Activated CD4-positive, alpha-beta T cell treated with anti-CD3 and anti-CD28 coated beads for 36 hours (primary cell): ENCODE results near the gene NR2C2. TPM values are rescaled to one million over a fixed set of nuclear protein-coding genes. Genes with fewer than 3 reads are reported as not detected.

ENCODE experiments used
- ATAC-seq: fragments of 200-7000 bp; cut with Tn5 transposase; one replicate; pipeline ENCODE4 v1.10.0; 2021; ENCODE audit warnings: mild to moderate bottlenecking, moderate library complexity
- CTCF ChIA-PET: fragments of 350-600 bp; sonication (Branson Sonifier 250); formaldehyde crosslinking; loops from one replicate; lab custom pipeline; 2021; ENCODE audit warnings: antibody characterized with exemption; lab: Charles Lee
- POLR2A ChIA-PET: fragments of 350-600 bp; sonication (Branson Sonifier 250); formaldehyde crosslinking; loops from one replicate; lab custom pipeline; 2021; ENCODE audit warnings: antibody characterized with exemption, inconsistent platforms; lab: Charles Lee
- DNase-seq: peaks from one replicate; pipeline ENCODE4 v3.0.0-alpha.2; 2020
- H3K27ac Mint-ChIP-seq: one replicate; pipeline ENCODE4 v1.8.0; 2021; ENCODE audit warnings: mixed read lengths
- H3K27me3 Mint-ChIP-seq: one replicate; pipeline ENCODE4 v1.8.0; 2021; ENCODE audit warnings: mixed read lengths
- H3K36me3 Mint-ChIP-seq: one replicate; pipeline ENCODE4 v1.8.0; 2021; ENCODE audit warnings: low read depth, mixed read lengths
- H3K4me1 Mint-ChIP-seq: one replicate; pipeline ENCODE4 v1.8.0; 2021; ENCODE audit warnings: mixed read lengths
- H3K4me3 Mint-ChIP-seq: one replicate; pipeline ENCODE4 v1.8.0; 2021; ENCODE audit warnings: mild to moderate bottlenecking, moderate library complexity, mixed read lengths
- H3K9me3 Mint-ChIP-seq: one replicate; pipeline ENCODE4 v1.8.0; 2021; ENCODE audit warnings: low read depth, mixed read lengths
- intact Hi-C, 2 experiments: fragments of 100-400 bp; cut with DNase I in 1 of 2; cut with micrococcal nuclease in 1 of 2; formaldehyde crosslinking; loops; one replicate each; pipeline versions ENCODE4 v1.14.2 to v1.15.1; 2022 to 2024; cut with DNase I, micrococcal nuclease
- total RNA-seq, 2 experiments: library from RNA; stranded (reverse); gene quantifications; one replicate each; pipeline ENCODE4 v1.2.3, GENCODE V29; 2021

Gene NR2C2
- total RNA-seq, 2 experiments from 2014 or later = 46.8 to 52.8 TPM

DNA sequence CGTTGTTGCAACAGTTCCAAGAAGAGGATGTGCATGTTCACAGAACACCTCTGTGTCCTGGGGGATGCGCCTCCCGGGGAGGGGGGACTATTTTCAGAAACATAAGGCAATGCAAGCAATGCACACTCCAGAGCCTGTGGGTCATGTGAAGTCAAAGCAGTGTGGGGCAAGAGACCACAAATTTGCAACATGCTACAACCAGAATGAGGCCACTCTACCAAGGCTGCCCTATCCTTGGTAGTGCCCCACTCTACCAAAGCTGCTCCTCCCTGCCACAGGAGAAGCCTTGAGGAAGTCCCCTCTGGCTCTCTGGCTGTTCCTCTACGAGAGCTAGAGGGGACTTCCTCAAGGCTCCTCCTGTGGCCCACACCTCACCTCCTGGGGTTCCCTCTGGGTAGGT is 8.4 kb upstream of the NR2C2 start:
- DNase-seq (no peak), ATAC-seq (no peak)
- ChIA-PET CTCF (interaction anchor here (2.7 kb wide), 1 partner anchor 13 kb away, joined by 7 read pairs; no protein-coding TSS in a partner anchor), POLR2A (no interaction called here)
- intact Hi-C loops = no loop called here
- H3K27ac Mint-ChIP-seq = no peak overlapping the region
- H3K9me3 Mint-ChIP-seq = no peaks in the 10 kb centered on the region
- H3K27me3 Mint-ChIP-seq = no peaks in the 10 kb centered on the region
- no peak overlapping the region for H3K4me3 Mint-ChIP-seq
- peaks cover 7% of the 10 kb centered on the region for H3K36me3 Mint-ChIP-seq
- H3K4me1 Mint-ChIP-seq = peaks cover 17% of the 10 kb centered on the region

DNA sequence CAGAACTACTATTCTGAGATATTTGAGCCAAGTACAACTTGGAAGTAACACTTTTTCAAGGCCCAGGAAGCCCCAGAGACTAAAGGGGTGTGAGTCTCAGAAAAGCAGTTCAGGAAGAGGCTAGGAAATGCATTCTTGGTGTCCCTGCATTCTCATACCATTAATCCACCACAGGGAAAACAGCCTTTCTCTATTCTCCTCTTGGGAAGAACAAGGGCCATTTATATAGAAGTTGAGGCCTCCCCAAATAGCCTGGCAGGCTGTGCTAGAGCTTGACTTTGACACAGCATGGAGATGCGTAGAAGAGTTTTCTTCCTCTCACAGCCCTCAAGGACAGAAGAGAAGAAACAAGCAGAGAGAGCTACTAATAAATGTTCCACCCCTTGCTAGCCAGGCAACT is 5.5 kb upstream of the NR2C2 start:
- ChIA-PET POLR2A (no interaction called here), CTCF (interaction anchor here (2.5 kb wide), 1 partner anchor 15 kb away, joined by 11 read pairs; no protein-coding TSS in a partner anchor)
- DNase-seq (no peak), ATAC-seq (no peak)
- intact Hi-C loops = no loop called here
- Mint-ChIP-seq H3K4me1 (peaks cover 30% of the 10 kb centered on the region), H3K9me3 (no peaks in the 10 kb centered on the region), H3K36me3 (peaks cover 28% of the 10 kb centered on the region), H3K4me3 (no peak overlapping the region), H3K27me3 (no peaks in the 10 kb centered on the region), H3K27ac (no peak overlapping the region)

DNA sequence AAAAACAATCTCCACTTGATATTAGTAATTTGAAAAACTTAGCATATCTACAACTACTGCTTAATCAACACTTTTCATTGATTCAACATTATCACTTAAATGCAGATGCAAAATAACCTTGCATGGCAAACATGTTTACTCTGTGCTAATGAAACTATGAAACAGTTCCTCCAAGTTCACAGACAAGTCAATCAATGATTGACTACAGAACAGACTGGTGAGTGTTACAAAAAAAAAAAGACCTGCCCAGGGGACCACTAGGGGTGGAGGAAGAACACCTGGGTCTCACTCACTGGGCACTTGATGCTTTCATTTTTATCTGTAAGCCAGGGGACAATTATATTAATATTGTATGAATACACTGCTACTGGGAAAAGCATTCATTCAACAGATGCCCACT is 4.3 kb upstream of the NR2C2 start:
- Mint-ChIP-seq H3K27ac (no peak overlapping the region), H3K9me3 (no peaks in the 10 kb centered on the region), H3K4me3 (no peak overlapping the region), H3K27me3 (no peaks in the 10 kb centered on the region), H3K36me3 (peaks cover 28% of the 10 kb centered on the region), H3K4me1 (peaks cover 30% of the 10 kb centered on the region)
- intact Hi-C loops = no loop called here
- ATAC-seq = no peak
- POLR2A ChIA-PET = no interaction called here
- CTCF ChIA-PET = interaction anchor here (0.6 to 2.5 kb wide), 3 partner anchors 16 to 105 kb away, joined by 3 to 11 read pairs (median 3); no protein-coding TSS in a partner anchor
- DNase-seq = no peak

DNA sequence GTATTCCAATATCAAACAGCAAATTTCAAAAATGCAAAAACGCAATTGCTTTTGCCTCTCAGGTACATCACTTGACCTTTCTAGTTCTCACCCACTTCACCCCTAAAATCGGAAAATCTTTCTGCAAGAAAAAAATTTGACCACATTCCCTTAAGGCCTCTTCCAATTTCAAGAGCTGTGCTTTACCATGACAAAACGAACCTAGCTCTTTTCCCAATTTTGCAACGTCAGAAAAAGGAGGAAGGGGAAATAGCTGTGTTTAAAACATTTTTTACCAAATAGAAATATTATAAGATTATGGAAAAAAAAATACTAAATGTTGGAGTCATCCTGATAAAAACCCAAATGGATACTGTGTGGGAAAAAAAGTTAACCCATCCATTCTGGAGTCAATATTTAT is 1.1 kb upstream of the NR2C2 start:
- DNase-seq (no peak), ATAC-seq (no peak)
- peaks cover 46% of the 10 kb centered on the region for H3K4me1 Mint-ChIP-seq
- no peaks in the 10 kb centered on the region for H3K27me3 Mint-ChIP-seq
- no peaks in the 10 kb centered on the region for H3K9me3 Mint-ChIP-seq
- POLR2A ChIA-PET = interaction anchor here (0.6 to 1.2 kb wide), 2 partner anchors 11 to 768 kb away, joined by 3 to 4 read pairs; partner anchors contain the start of genes LSM3 and XPC
- CTCF ChIA-PET = interaction anchor here (1.0 to 1.6 kb wide), 3 partner anchors 11 to 25 kb away, joined by 4 to 7 read pairs (median 4); no protein-coding TSS in a partner anchor
- H3K27ac Mint-ChIP-seq = peak overlapping the region; percentile 76
- H3K36me3 Mint-ChIP-seq = peaks cover 40% of the 10 kb centered on the region
- H3K4me3 Mint-ChIP-seq = peak overlapping the region; percentile 91
- intact Hi-C loops = loop anchor here (5.0 kb wide), 2 partner anchors 769 to 1321 kb away; partner anchors contain the start of genes LSM3 (in 1 of the 2), OXNAD1 (in 1 of the 2) and XPC (in 1 of the 2)

DNA sequence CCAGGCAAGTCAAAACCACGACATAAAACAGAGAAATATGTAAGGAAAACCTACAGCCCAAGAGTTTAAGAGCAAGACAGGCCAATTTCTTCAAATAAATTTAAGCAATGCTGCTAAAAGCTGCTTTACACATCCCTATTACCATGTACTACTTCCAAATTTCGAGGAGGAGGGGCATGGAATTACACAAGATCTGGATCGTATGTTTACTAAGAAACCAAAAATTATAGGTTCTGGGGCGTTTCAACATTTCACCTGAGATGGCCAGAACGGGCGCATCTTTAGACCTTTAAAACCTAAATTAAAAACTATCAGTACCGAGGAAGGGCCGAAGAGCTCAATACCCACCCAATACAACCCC is 664 bp upstream of the NR2C2 start:
- Mint-ChIP-seq H3K4me3 (peak overlapping the region; percentile 91), H3K4me1 (peaks cover 42% of the 10 kb centered on the region), H3K27ac (peak overlapping the region; percentile 90), H3K36me3 (peaks cover 40% of the 10 kb centered on the region), H3K27me3 (no peaks in the 10 kb centered on the region), H3K9me3 (no peaks in the 10 kb centered on the region)
- ATAC-seq (no peak), DNase-seq (no peak)
- ChIA-PET POLR2A (interaction anchor here (0.6 to 1.2 kb wide), 4 partner anchors 10 to 768 kb away, joined by 3 to 5 read pairs (median 4); partner anchors contain the start of genes LSM3 and XPC), CTCF (interaction anchor here (1.0 to 1.6 kb wide), 3 partner anchors 10 to 25 kb away, joined by 4 to 7 read pairs (median 4); no protein-coding TSS in a partner anchor)
- intact Hi-C loops = loop anchor here (1.0 to 5.0 kb wide), 6 partner anchors 119 to 1321 kb away; partner anchors contain the start of genes CCDC174 (in 2 of the 2), CHCHD4 (in 1 of the 2), LSM3 (in 1 of the 2) and MRPS25 (in 1 of the 2)

DNA sequence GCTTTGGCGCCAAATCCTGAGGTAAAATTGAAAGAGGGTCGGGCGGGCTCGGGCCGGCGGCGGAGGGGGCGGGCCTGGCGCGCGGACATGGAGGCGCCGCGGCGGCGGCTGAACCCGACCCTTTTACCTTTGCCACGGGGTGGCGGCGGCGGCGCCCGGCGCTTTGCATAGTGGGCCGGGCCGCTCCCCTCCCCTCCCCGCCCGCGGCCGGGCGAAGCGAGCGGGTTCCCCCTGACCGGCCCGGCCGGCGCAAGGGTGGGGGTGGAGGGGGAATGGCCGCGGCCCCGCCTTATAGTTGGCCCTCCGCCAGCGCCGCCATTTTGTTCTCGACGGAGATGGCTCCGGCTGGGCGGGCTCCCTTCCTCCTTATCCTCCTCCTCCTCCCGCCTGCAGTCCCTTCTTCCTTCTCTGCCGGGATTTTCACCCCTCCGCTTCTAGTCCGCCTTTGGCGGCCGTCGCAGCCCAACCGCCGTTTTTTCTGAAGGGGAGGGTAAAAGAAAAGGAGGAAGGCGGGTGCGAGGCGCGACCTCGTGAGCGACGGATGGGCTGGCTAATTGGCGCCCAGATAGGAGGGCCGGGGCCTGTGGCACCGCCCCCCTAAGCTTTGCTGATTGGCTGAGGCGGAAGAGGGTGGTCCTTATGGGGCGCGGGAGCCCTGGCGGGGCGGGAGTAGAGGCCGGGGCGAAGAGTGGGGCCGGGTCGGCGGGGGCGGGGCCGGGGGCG is 664 bp downstream of the NR2C2 start:
- DNase-seq (peak; percentile 97), ATAC-seq (peak; percentile 97)
- ChIA-PET CTCF (no interaction called here), POLR2A (interaction anchor here (0.5 to 1.0 kb wide), 4 partner anchors 9 to 296 kb away, joined by 3 to 4 read pairs (median 3); partner anchors contain the start of gene CCDC174)
- Mint-ChIP-seq H3K36me3 (peaks cover 39% of the 10 kb centered on the region), H3K9me3 (no peaks in the 10 kb centered on the region), H3K27ac (peak overlapping the region; percentile 98), H3K27me3 (no peaks in the 10 kb centered on the region), H3K4me3 (peak overlapping the region; percentile 91), H3K4me1 (peaks cover 48% of the 10 kb centered on the region)
- intact Hi-C loops = loop anchor here (1.0 to 5.0 kb wide), 15 partner anchors 11 to 1319 kb away; partner anchors contain the start of genes CCDC174 (in 2 of the 2), LSM3 (in 2 of the 2), MRPS25 (in 2 of the 2) and RBSN (in 2 of the 2)

DNA sequence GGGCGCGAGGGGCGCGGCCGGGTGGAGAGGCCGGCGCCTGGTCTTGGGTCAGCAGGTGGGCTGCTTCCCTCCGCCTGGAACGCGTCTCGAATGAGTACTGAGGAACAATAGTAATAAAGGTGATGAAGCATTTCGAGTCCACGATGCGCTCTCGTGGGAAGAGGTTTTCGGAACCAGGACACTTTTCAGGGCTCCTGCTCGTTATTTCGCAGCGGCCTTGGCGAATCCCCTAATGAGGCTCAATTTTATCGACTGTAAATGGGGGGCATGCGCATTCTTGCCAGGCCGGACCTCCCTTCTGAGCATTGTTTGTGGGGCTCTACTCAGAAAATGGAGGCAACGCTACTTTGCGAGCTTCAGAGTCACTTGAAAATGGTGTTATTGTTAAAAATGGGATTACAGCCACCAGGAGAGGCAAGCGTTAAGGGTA is 1.2 kb downstream of the NR2C2 start:
- ChIA-PET CTCF (no interaction called here), POLR2A (interaction anchor here (0.5 to 1.0 kb wide), 3 partner anchors 9 to 297 kb away, joined by 3 to 4 read pairs (median 3); partner anchors contain the start of gene CCDC174)
- peak overlapping the region; percentile 98 for H3K27ac Mint-ChIP-seq
- H3K27me3 Mint-ChIP-seq = no peaks in the 10 kb centered on the region
- intact Hi-C loops = loop anchor here (1.0 to 5.0 kb wide), 12 partner anchors 11 to 1319 kb away; partner anchors contain the start of genes LSM3 (in 2 of the 2), XPC (in 2 of the 2), BTD (in 1 of the 2) and CAPN7 (in 1 of the 2)
- H3K4me1 Mint-ChIP-seq = peaks cover 43% of the 10 kb centered on the region
- peak overlapping the region; percentile 91 for H3K4me3 Mint-ChIP-seq
- H3K9me3 Mint-ChIP-seq = no peaks in the 10 kb centered on the region
- DNase-seq (no peak), ATAC-seq (no peak)
- H3K36me3 Mint-ChIP-seq = peaks cover 37% of the 10 kb centered on the region

DNA sequence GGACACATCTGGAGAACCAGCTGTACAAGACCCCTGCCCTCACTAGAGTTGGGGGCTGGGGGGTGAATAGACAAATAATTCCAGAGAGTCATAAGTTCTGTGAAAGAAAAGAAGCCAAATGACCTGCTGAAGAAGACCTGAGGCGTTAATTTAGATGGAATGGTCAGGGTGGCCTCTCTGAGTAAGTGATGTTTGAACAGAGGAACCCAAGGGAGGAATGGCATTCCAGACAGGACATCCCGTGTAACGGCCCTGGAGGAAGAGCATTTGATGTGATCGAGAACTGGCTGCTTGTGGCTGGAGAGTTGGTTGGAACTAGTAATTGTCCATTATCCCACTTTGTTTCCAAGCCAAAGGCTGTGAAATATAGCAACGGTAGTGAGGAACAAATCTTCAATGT is 1.7 kb downstream of the NR2C2 start:
- intact Hi-C loops = loop anchor here (2.0 to 5.0 kb wide), 4 partner anchors 116 to 1318 kb away; partner anchors contain the start of genes EAF1 (in 1 of the 2), LSM3 (in 1 of the 2), METTL6 (in 1 of the 2) and MRPS25 (in 1 of the 2)
- H3K9me3 Mint-ChIP-seq = no peaks in the 10 kb centered on the region
- no peak for DNase-seq
- POLR2A ChIA-PET = no interaction called here
- H3K36me3 Mint-ChIP-seq = peaks cover 34% of the 10 kb centered on the region
- no peaks in the 10 kb centered on the region for H3K27me3 Mint-ChIP-seq
- peaks cover 38% of the 10 kb centered on the region for H3K4me1 Mint-ChIP-seq
- CTCF ChIA-PET = no interaction called here
- H3K27ac Mint-ChIP-seq = peak overlapping the region; percentile 98
- peak overlapping the region; percentile 91 for H3K4me3 Mint-ChIP-seq
- no peak for ATAC-seq

DNA sequence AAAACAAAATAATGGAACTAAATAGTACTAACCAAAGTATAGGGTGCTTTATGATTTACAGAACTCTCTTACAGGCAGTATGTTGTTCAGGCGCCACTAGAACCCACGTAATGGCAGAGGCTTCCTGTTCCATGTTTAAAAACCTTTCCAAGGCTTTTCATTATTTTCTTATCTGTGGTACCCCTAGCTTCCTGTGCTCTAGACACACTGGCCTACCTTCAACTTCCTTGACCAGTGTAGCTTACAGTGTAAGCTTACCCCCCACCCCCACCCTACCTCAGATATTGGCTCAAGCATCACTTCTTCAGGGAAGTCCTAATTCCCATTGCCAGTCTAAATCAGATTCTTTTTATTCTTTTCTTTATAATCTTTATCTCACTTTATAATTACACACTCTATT is 2.9 kb downstream of the NR2C2 start:
- no peak for ATAC-seq
- no peak overlapping the region for H3K4me3 Mint-ChIP-seq
- peaks cover 45% of the 10 kb centered on the region for H3K4me1 Mint-ChIP-seq
- H3K9me3 Mint-ChIP-seq = no peaks in the 10 kb centered on the region
- CTCF ChIA-PET = interaction anchor here (0.6 to 0.9 kb wide), 2 partner anchors 12 to 16 kb away, joined by 3 read pairs; no protein-coding TSS in a partner anchor
- intact Hi-C loops = no loop called here
- H3K27ac Mint-ChIP-seq = no peak overlapping the region
- POLR2A ChIA-PET = no interaction called here
- H3K27me3 Mint-ChIP-seq = no peaks in the 10 kb centered on the region
- peaks cover 25% of the 10 kb centered on the region for H3K36me3 Mint-ChIP-seq
- DNase-seq = no peak

DNA sequence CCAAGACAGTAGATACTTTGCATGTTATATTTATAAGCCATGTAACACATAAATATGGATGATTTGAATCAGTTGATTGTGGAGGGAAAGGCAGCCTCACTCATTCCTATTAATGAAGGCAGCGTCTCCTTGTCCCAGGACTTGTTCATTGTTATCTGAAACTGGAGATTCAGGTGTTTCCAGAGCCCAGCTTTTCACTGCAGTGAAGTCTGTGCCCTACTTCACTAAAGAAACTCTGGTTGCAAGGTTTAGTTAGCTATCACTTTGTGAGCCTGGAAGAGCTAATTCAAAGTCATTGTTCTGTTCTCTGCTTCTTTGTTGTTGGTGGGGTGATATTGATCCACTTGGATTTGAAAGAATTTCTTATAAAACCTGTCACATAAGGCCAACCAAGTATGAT is 9.8 kb downstream of the NR2C2 start:
- POLR2A ChIA-PET = interaction anchor here (1.0 kb wide), 2 partner anchors 9 to 10 kb away, joined by 3 to 4 read pairs; no protein-coding TSS in a partner anchor
- H3K27ac Mint-ChIP-seq = no peak overlapping the region
- no peaks in the 10 kb centered on the region for H3K9me3 Mint-ChIP-seq
- DNase-seq (no peak), ATAC-seq (no peak)
- H3K4me1 Mint-ChIP-seq = peaks cover 61% of the 10 kb centered on the region
- H3K27me3 Mint-ChIP-seq = no peaks in the 10 kb centered on the region
- H3K36me3 Mint-ChIP-seq = peaks cover 7% of the 10 kb centered on the region
- intact Hi-C loops = no loop called here
- CTCF ChIA-PET = interaction anchor here (0.7 to 0.9 kb wide), 3 partner anchors 9 to 36 kb away, joined by 4 read pairs; no protein-coding TSS in a partner anchor
- no peak overlapping the region for H3K4me3 Mint-ChIP-seq

DNA sequence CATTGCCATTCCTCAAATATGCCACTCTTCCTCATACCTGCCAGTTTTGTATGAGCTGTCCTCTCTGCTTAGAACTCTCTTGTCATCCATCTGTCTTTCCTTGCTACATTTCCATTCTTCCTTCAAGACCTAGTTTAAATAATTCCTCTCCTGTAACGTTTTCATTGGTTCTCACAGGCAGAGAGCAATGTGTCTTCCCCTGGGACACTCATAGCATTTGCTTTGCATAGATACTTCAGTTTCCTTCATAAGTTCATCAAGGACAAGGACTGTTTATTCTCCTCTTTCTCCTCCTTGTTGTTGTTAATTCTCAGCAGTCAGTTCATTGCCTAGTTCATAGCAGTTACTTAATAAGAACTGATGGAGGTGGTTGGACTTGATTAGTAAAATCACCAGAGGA is 10.5 kb downstream of the NR2C2 start:
- Mint-ChIP-seq H3K27me3 (no peaks in the 10 kb centered on the region), H3K4me3 (no peak overlapping the region), H3K27ac (peak overlapping the region; percentile 6), H3K9me3 (no peaks in the 10 kb centered on the region), H3K36me3 (peaks cover 13% of the 10 kb centered on the region), H3K4me1 (peaks cover 58% of the 10 kb centered on the region)
- ATAC-seq (no peak), DNase-seq (no peak)
- POLR2A ChIA-PET = no interaction called here
- intact Hi-C loops = no loop called here
- CTCF ChIA-PET = interaction anchor here (0.6 kb wide), 1 partner anchor 249 kb away, joined by 4 read pairs; no protein-coding TSS in a partner anchor
